RPMI7951 (cell line): ENCODE data around the gene DSG2. TPM values are rescaled to one million over a fixed set of nuclear protein-coding genes. Genes with fewer than 3 reads are reported as not detected.

ENCODE experiments used
- DNase-seq: peaks from one replicate; pipeline ENCODE4 v3.0.0-alpha.2; 2012; ENCODE audit warnings: low read depth
- total RNA-seq: library from RNA; depleted of rRNA; stranded (reverse); fragments of >200 nt; shearing (Covaris generic); gene quantifications from 2 replicates; pipeline ENCODE4 v1.2.3, GENCODE V29; 2014

Gene DSG2
- total RNA-seq, 1 experiment from 2014 or later, result 0.24 TPM

GRCh38 chr18:31555971-31556747, 58.2 kb downstream of the DSG2 start:
- peak; percentile 45 for DNase-seq

- no peak for DNase-seq
Measured at GRCh38 chr18:31557446-31557845, 59.5 kb downstream of the DSG2 start.

- no peak for DNase-seq
Measured at GRCh38 chr18:31558567-31558966, 60.6 kb downstream of the DSG2 start.

DNA sequence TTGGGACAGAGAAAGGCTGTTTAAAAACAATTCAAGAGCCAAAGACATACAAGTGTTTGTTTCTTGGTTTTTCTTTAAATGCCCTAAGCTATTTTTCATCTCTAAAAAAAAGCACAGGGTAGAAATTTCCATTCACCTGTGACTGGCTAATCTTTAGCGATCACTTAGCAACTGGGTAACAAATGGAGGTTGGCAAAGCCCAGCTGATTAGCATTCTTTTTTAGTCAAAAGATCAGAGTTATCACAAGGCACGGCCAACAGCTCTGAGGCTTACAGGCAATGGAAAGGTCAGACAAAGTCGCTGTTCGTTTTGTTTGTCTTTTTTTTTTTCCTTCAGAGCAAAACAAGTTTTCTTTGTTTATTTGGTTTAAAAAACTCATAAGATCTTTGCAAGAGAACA, 64.7 kb downstream of the DSG2 start:
- DNase-seq, result no peak

DNA sequence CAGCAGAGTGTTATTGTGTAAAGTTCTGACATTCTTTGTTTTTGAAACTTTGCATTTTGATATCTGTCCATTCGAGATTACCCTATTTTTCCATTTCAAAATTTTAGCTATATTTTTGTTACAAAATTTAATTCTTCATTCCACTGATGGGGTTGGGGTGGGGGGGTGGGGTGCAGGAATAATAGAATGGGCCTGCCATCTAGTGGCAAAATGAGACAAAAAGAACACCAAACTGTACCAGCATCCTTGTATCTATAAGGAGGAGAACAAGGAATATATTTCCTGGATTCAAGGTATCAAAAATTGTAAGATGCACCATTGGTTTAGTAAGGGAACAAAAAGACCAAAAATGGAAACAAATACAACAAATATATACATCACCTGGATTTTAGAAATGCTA, 65.8 kb downstream of the DSG2 start:
- DNase-seq, result no peak

GRCh38 chr18:31565345-31565744, 67.4 kb downstream of the DSG2 start:
- DNase-seq, result no peak

DNA sequence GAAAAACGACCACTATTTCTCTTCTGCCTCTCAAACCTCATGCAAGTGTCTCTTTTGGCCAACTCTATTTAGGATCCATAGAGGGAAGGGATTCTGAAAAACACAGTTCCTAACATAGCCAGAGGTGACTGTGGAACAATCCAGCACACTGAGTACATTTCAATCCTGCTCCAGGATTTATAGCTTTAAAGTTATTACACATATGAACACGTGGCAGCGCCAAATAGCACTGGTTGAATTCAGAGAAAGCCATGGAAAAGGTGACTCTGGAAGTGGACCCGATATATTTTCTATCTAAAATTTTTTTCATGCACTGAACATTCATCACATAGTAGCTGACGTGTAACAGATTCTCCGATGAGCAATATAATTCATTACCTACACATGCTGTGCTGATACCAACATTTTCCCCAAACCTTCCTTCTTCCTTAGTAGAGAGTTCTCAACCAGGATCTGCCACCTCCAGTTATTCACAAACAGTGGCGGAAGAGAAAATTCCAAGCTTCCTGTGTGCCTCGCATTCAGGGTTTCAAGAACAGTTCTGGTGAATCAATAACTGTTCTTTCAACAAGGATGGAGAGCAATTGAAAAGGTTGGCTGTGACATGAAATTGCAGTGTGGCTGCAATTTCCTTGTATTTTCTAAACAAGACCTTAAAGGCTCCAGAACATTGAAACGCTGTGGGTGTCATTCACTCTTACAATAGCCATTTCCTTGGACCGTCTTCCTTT, 68.0 kb downstream of the DSG2 start:
- DNase-seq, result no peak

DNA sequence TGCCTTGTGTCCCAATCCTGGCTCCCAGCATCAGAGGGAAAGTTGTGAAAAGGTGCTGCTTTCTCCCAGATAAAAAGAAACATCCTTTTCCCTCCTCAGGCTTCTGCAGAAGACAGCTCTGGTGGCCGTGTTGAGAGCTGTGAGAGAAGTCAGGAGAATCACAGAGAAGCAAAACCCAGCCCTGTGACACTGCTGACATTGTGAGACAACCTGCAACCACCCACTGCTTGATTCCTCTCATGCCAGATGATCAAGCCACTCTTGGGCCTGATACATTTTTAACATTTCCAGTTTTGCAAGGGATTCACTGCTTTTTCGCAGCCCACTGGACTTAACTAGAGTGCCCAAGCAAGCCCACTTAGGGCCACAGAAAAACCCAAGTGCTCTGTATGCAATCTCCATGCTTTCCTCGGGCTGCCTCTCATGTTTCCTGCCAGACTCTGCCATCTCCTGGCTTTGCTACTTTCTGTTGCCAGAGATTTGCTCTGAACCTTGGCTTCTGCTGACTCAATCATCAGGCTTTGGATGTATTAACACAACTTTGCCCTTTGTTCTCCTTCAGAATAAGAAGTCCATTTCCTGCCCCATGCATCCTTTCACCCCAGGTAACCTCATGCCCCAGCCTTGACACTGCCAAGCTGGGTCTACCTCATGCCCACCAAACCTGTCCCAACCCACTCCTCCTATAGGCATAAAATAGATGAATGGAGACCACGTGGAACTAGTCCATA, 68.8 kb downstream of the DSG2 start:
- DNase-seq, result no peak

DNA sequence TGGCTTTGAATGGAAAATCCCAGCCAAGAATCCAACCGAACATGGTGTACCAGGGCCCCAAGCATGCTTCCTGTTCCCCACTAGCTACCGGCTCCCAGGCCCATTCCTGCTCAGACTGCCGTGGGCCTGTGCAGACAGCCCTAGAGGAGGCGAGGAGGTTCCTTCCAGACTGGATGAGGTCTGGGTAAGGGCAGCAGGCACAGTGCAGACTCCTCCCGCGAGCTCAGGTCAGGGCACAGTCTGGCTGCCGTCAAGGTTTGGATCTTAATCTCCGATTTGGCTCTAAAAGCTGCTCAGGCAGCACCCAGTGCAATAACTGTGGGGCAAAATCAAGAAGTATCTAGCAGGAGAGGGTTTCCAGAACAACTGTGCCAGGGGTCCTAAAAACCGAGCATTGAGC, 74.4 kb downstream of the DSG2 start:
- no peak for DNase-seq

DNA sequence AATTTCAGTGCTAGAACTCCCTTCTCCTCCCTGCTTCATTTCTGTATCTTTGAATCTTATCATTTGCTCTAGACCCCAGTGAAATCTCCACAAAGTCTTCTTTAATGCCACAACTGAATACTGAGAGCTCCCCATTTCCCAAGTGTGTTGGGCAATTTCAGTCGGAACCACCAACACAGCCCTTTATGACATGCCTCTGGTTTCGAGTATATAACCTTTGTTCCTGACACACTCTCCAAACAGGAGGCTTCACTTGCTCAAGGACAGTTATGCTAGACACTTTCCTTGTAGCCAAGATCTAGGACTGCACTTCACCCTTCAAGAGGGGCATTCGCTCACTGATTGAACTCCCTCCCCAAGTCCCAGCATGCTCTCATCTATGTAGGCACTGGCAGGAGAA, 75.1 kb downstream of the DSG2 start:
- DNase-seq, result no peak

- DNase-seq, result no peak
Measured at GRCh38 chr18:31574359-31574758, 76.4 kb downstream of the DSG2 start.

GRCh38 chr18:31575515-31576257, 77.7 kb downstream of the DSG2 start:
- no peak for DNase-seq

- no peak for DNase-seq
Measured at GRCh38 chr18:31576670-31577069, 78.7 kb downstream of the DSG2 start.

GRCh38 chr18:31577195-31577594, 79.2 kb downstream of the DSG2 start:
- no peak for DNase-seq

GRCh38 chr18:31578126-31578525, 80.1 kb downstream of the DSG2 start:
- no peak for DNase-seq

DNA sequence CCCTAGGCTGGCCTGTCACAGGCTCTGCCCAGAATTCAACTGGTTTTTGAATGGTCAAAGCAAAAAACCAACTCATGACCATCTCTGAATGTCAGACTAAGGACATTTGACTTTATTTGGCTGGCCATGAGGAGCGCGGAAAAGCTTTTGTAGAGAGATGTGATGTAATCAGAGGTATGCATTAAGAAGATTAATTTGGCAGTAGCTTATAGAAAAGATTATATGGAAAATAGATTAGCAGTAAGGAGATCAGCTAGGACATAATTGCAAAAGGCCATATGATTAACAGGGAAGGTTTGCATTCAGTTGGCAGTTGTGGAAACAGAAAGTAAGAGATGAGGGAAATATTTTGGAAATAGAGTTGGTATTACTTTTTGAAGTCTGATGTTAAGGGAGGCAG, 81.4 kb downstream of the DSG2 start:
- DNase-seq, result no peak

DNA sequence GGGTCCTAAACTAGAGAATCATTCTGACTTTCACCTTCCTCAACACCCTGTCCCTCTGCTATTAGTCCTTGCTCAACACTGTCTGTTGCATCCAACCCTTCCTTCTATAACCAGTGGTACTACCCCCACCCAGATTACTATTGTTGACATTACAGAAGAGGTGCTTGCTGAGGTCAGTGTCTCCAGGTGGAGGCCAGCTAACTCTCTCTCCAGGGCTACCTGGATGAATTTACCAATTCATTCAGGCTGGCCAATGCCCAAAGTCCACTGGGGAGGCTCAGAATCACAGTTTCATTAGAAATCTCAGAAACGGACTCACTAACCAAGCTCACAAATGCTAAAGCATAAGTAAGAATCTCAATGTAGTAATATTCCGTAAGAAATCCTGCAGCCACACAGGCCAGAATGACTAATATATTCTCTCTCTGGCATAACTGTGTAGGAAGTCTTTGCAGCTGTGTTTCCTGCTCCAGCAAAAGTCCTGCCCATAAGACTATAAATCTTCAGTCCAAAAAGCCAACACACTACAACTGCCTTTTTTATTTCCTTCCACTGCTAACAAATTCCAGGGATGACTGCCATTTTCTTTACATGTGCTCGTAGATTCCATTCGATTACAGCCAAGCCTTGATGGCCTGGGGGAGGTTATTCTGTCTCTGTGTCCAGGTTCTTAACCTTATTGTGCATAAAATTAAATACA, 83.7 kb downstream of the DSG2 start:
- DNase-seq, result peak; percentile 22

GRCh38 chr18:31583185-31583854, 85.3 kb downstream of the DSG2 start:
- no peak for DNase-seq

GRCh38 chr18:31585991-31586390, 88.0 kb downstream of the DSG2 start:
- DNase-seq, result no peak

- no peak for DNase-seq
Measured at GRCh38 chr18:31586616-31587015, 88.6 kb downstream of the DSG2 start.

GRCh38 chr18:31587529-31587928, 89.6 kb downstream of the DSG2 start:
- no peak for DNase-seq
